BLaER1 (cell line): ENCODE measurements around the gene HS3ST2.

Experiments
- H3K27ac ChIP-seq: shearing (Covaris generic); formaldehyde crosslinking; 2 replicates; pipeline ENCODE4 v1.8.1; 2022
- H3K27me3 ChIP-seq: shearing (Covaris generic); formaldehyde crosslinking; 2 replicates; pipeline ENCODE4 v1.8.1; 2022
- H3K36me3 ChIP-seq: shearing (Covaris generic); formaldehyde crosslinking; 2 replicates; pipeline ENCODE4 v1.8.1; 2022
- H3K4me1 ChIP-seq: shearing (Covaris generic); formaldehyde crosslinking; 2 replicates; pipeline ENCODE4 v1.8.1; 2022
- H3K4me2 ChIP-seq: shearing (Covaris generic); formaldehyde crosslinking; 2 replicates; pipeline ENCODE4 v1.8.1; 2022
- H3K4me3 ChIP-seq: shearing (Covaris generic); formaldehyde crosslinking; 2 replicates; pipeline ENCODE4 v1.8.1; 2022
- H3K9ac ChIP-seq: shearing (Covaris generic); formaldehyde crosslinking; 2 replicates; pipeline ENCODE4 v1.8.1; 2022
- H3K9me3 ChIP-seq: shearing (Covaris generic); formaldehyde crosslinking; 2 replicates; pipeline ENCODE4 v1.8.1; 2022
- H4K20me1 ChIP-seq: shearing (Covaris generic); formaldehyde crosslinking; 2 replicates; pipeline ENCODE4 v1.8.1; 2022
- Cebpa-rat ChIP-seq: shearing (Covaris generic); IDR thresholded peaks from 2 replicates; pipeline ENCODE4 v1.8.1; 2022

Gene HS3ST2

DNA sequence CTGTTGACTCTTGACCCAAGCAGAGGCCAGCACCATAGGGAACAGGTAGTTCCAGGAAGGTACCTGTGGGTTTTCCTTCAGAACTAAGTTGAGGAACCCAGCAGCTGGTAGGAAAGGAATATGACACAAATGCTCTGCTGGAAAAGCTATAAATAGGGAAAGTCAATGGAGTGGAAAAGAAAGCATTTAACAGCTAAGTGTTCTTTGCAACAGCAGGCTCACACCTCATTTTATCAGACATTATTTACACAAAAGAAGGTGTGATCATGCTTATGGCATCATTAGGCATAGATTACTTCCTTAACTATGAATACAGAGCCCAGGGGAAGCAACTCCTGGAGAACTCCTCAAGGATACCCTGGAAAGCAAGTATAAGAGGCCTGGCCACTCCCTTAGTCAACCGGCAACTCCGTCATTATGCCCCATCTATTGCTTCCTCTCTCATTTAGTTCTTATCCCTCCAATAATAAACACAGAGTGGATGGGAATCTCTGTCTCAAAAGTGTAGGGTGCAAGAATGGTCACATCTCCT, 128.1 kb downstream of the HS3ST2 start:
- no peak for TF ChIP-seq Cebpa-rat
- no peak overlapping the region for H3K4me3 ChIP-seq
- peaks cover 4% of the 10 kb centered on the region; the same call in 1 of the 2 replicates for H3K4me1 ChIP-seq
- no peaks in the 10 kb centered on the region for H3K36me3 ChIP-seq
- H4K20me1 ChIP-seq: no peaks in the 10 kb centered on the region
- no peak overlapping the region for H3K4me2 ChIP-seq
- no peaks in the 10 kb centered on the region for H3K27me3 ChIP-seq
- H3K9ac ChIP-seq: no peak overlapping the region
- no peaks in the 10 kb centered on the region for H3K9me3 ChIP-seq
- H3K27ac ChIP-seq: no peak overlapping the region

GRCh38 chr16:22942811-22943210, 128.8 kb downstream of the HS3ST2 start:
- no peaks in the 10 kb centered on the region for H3K27me3 ChIP-seq
- H3K4me1 ChIP-seq: peaks cover 4% of the 10 kb centered on the region; the same call in 1 of the 2 replicates
- no peak overlapping the region for H3K4me3 ChIP-seq
- H3K9me3 ChIP-seq: no peaks in the 10 kb centered on the region
- no peaks in the 10 kb centered on the region for H4K20me1 ChIP-seq
- no peak overlapping the region for H3K9ac ChIP-seq
- no peak overlapping the region for H3K4me2 ChIP-seq
- no peaks in the 10 kb centered on the region for H3K36me3 ChIP-seq
- TF ChIP-seq Cebpa-rat: no peak
- no peak overlapping the region for H3K27ac ChIP-seq

DNA sequence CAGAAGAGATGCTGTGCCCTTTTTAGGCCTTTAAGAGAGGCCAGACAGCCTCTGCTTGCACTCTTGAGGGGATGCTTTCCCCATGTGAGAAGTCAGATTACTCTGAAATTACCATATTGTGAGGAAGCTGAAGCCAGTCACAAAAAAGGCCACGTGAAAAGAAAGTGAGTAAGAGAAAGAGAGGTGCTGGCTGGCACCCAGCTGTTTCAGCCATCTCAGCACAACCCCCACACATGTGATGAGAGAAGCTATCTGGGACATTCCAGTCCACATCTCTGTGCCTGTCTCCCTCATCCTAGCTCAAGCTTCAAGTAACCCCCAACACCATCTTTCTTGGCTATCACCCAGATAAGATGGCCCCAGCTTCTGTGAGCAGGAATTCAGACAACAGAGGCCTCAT, 131.4 kb downstream of the HS3ST2 start:
- H3K4me1 ChIP-seq: peaks cover 4% of the 10 kb centered on the region; the same call in 1 of the 2 replicates
- H3K9ac ChIP-seq: no peak overlapping the region
- no peak overlapping the region for H3K4me3 ChIP-seq
- H3K9me3 ChIP-seq: no peaks in the 10 kb centered on the region
- no peak overlapping the region for H3K27ac ChIP-seq
- H4K20me1 ChIP-seq: no peaks in the 10 kb centered on the region
- no peaks in the 10 kb centered on the region; the same call in 1 of the 2 replicates for H3K27me3 ChIP-seq
- no peak for TF ChIP-seq Cebpa-rat
- H3K4me2 ChIP-seq: no peak overlapping the region
- H3K36me3 ChIP-seq: no peaks in the 10 kb centered on the region

- Histone ChIP-seq H3K9ac (no peak overlapping the region), H3K36me3 (no peaks in the 10 kb centered on the region), H4K20me1 (no peaks in the 10 kb centered on the region), H3K27ac (no peak overlapping the region), H3K9me3 (no peaks in the 10 kb centered on the region), H3K27me3 (no peaks in the 10 kb centered on the region; the same call in 1 of the 2 replicates), H3K4me2 (no peak overlapping the region), H3K4me1 (peaks cover 4% of the 10 kb centered on the region; the same call in 1 of the 2 replicates), H3K4me3 (no peak overlapping the region)
- TF ChIP-seq Cebpa-rat: no peak
Measured at GRCh38 chr16:22946433-22946832, 132.5 kb downstream of the HS3ST2 start.

- no peak for TF ChIP-seq Cebpa-rat
Measured at GRCh38 chr16:22948058-22948602, 134.2 kb downstream of the HS3ST2 start.

GRCh38 chr16:22948603-22949368, 134.8 kb downstream of the HS3ST2 start:
- Histone ChIP-seq H4K20me1 (no peaks in the 10 kb centered on the region), H3K27ac (no peak overlapping the region), H3K27me3 (no peaks in the 10 kb centered on the region; the same call in 1 of the 2 replicates), H3K36me3 (no peaks in the 10 kb centered on the region), H3K4me3 (no peak overlapping the region), H3K9ac (no peak overlapping the region), H3K4me2 (no peak overlapping the region), H3K4me1 (no peaks in the 10 kb centered on the region), H3K9me3 (no peaks in the 10 kb centered on the region)
- no peak for TF ChIP-seq Cebpa-rat

More at GRCh38 chr16:22948058-22948602, 134.2 kb downstream of the HS3ST2 start:
- Histone ChIP-seq H3K27ac (no peak overlapping the region), H3K27me3 (no peaks in the 10 kb centered on the region; the same call in 1 of the 2 replicates), H3K4me1 (no peaks in the 10 kb centered on the region), H3K36me3 (no peaks in the 10 kb centered on the region), H3K4me3 (no peak overlapping the region), H3K9ac (no peak overlapping the region), H4K20me1 (no peaks in the 10 kb centered on the region), H3K9me3 (no peaks in the 10 kb centered on the region), H3K4me2 (no peak overlapping the region)

DNA sequence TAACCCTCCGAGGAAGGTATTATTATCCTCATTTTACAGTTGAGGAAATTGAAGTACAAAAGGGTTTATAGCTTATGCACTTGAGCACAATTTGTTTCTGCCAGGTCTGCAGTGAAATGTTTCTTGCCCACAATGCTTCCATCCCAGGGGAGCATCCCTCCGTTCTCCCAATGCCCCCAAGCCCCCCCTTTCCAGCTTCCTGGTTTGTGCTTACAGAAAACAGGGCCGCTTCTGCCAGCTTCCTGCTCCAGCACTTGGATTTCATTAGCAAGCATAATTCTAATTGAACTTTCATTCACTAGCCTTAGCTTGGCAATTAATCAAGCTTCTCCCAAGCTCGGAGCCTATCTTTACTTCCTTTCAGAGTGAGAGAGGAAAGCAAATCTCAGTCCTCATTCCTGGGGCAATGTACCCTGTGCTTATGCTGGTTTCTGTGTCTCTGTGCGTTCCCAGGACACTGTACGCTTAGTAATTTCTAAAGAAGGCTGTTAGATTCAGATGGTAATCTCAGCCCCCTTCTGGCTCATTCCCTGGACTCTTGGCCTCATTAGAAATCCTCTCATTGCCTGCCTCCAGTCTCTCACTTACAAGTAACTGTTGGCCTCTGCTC, 141.6 kb downstream of the HS3ST2 start:
- H3K9ac ChIP-seq: no peak overlapping the region
- H4K20me1 ChIP-seq: no peaks in the 10 kb centered on the region
- H3K27me3 ChIP-seq: no peaks in the 10 kb centered on the region
- no peak overlapping the region for H3K4me2 ChIP-seq
- H3K9me3 ChIP-seq: no peaks in the 10 kb centered on the region
- H3K36me3 ChIP-seq: no peaks in the 10 kb centered on the region
- TF ChIP-seq Cebpa-rat: no peak
- H3K4me1 ChIP-seq: no peaks in the 10 kb centered on the region
- H3K4me3 ChIP-seq: no peak overlapping the region
- H3K27ac ChIP-seq: no peak overlapping the region

- Histone ChIP-seq H3K4me2 (no peak overlapping the region), H3K27me3 (no peaks in the 10 kb centered on the region), H3K4me1 (no peaks in the 10 kb centered on the region), H3K4me3 (no peak overlapping the region), H3K9me3 (no peaks in the 10 kb centered on the region), H4K20me1 (no peaks in the 10 kb centered on the region), H3K9ac (no peak overlapping the region), H3K36me3 (no peaks in the 10 kb centered on the region), H3K27ac (no peak overlapping the region)
- no peak for TF ChIP-seq Cebpa-rat
Measured at GRCh38 chr16:22961206-22961605, 147.2 kb downstream of the HS3ST2 start.

- Histone ChIP-seq H3K36me3 (no peaks in the 10 kb centered on the region), H3K4me2 (no peak overlapping the region), H3K9ac (no peak overlapping the region), H3K9me3 (no peaks in the 10 kb centered on the region), H3K27ac (no peak overlapping the region), H3K4me1 (no peaks in the 10 kb centered on the region), H4K20me1 (no peaks in the 10 kb centered on the region), H3K27me3 (no peaks in the 10 kb centered on the region), H3K4me3 (no peak overlapping the region)
- no peak for TF ChIP-seq Cebpa-rat
Measured at GRCh38 chr16:22962905-22963304, 148.9 kb downstream of the HS3ST2 start.
